Mucosa of descending colon (tissue), 3 donors: Measurements from ENCODE around the gene WDR7. TPM values are rescaled to one million over a fixed set of nuclear protein-coding genes. Genes with fewer than 3 reads are reported as not detected.
A peak's percentile ranks its signal among the peaks of the same experiment; 100 is the strongest.

Source experiments
- ATAC-seq: fragments of 200-7000 bp; cut with Tn5 transposase; one replicate; pipeline ENCODE4 v1.9.1; 2020; ENCODE audit warnings: mild to moderate bottlenecking, moderate library complexity
- DNase-seq, 3 donors: peaks; one replicate each; pipeline ENCODE4 v3.0.0-alpha.2; 2020
- H3K36me3 ChIP-seq: fragments of 200-600 bp; one replicate; pipeline ENCODE4 v1.8.0; 2021; ENCODE audit warnings: low read depth, mild to moderate bottlenecking
- H3K4me1 ChIP-seq: fragments of 200-600 bp; one replicate; pipeline ENCODE4 v1.8.0; 2021; ENCODE audit warnings: low read depth, mild to moderate bottlenecking
- H3K4me3 ChIP-seq: fragments of 200-600 bp; one replicate; pipeline ENCODE4 v1.8.0; 2021; ENCODE audit warnings: mild to moderate bottlenecking
- H3K9me3 ChIP-seq: fragments of 200-600 bp; one replicate; pipeline ENCODE4 v1.8.0; 2021; ENCODE audit warnings: mild to moderate bottlenecking
- intact Hi-C, 2 donors: fragments of 100-400 bp; cut with DNase I in 1 of 2; cut with micrococcal nuclease in 1 of 2; formaldehyde crosslinking; loops; one replicate each; pipeline versions ENCODE4 v1.11.0 to v1.11.1; 2022; cut with DNase I, micrococcal nuclease
- total RNA-seq, 3 donors: library from RNA; stranded (reverse); fragmentation: NEBNext Ultra II Directional in 2 of 3; extraction: Animal tissue kit (Norgen Biotek cat#: 25700) in 2 of 3; gene quantifications; one replicate each; pipeline versions ENCODE4 v1.2.1 to v1.2.4, GENCODE V29; 2021 to 2023
- TF ChIP-seq, protein P1 (sequence below): fragments of 200-600 bp; IDR thresholded peaks from one replicate; pipeline ENCODE4 v1.8.0; 2022; ENCODE audit warnings: antibody characterized with exemption, mild to moderate bottlenecking
- donor health status: DM: no; HTN: no; CAD: no; lungs with moderate emphysema.
- donor health status: DM: no; HTN: no; CAD: no.
- donor health status: DM: no; HTN: yes; CAD: no.

Gene WDR7
- total RNA-seq, 3 donors from 2014 or later = 28.4 to 38.8 (median 29.3) TPM

DNA sequence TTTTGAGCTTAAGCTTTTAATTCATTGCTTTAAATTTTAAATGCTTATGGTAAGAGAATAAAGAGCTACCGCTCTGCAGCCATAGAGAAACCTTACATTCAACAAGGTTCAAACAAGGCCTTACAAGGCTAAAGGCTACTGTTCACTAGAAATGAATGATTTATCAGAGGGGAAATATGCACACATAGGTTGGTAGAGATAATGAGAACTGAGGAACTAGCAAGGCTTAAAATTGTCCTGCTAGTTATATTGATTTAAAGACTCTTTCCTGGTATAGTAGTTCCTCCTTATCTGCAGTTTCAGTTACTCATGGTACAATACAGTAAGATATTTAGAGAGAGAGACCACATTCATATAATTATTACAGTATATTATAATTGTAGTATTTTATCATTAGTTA, 193.4 kb downstream of the WDR7 start:
- intact Hi-C loops = no loop called here
- ATAC-seq (no peak), DNase-seq (no peak)

DNA sequence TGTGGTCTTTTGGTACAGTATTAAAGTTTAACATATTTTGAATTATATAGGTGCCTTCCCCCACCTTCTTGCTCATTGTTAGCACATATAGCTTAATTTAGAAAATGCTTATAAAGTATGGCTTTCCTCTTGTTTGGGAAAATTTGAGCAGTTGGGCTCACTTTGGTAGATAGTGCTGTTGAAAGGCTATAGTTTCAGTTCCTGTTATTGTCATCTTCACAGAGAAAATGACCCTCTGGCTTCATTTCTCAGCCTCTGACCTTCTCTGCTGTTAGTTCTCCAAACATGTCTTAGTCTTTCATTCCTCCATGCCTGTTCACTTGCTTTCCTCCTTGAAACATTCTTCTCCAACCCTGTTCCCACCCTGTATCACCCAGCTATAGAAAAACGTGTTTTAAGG, 200.6 kb downstream of the WDR7 start:
- no peaks in the 10 kb centered on the region for H3K36me3 ChIP-seq
- no peak for DNase-seq
- no peaks in the 10 kb centered on the region for H3K9me3 ChIP-seq
- intact Hi-C loops = no loop called here
- H3K4me3 ChIP-seq = no peak overlapping the region
- TF ChIP-seq, protein P1, sequence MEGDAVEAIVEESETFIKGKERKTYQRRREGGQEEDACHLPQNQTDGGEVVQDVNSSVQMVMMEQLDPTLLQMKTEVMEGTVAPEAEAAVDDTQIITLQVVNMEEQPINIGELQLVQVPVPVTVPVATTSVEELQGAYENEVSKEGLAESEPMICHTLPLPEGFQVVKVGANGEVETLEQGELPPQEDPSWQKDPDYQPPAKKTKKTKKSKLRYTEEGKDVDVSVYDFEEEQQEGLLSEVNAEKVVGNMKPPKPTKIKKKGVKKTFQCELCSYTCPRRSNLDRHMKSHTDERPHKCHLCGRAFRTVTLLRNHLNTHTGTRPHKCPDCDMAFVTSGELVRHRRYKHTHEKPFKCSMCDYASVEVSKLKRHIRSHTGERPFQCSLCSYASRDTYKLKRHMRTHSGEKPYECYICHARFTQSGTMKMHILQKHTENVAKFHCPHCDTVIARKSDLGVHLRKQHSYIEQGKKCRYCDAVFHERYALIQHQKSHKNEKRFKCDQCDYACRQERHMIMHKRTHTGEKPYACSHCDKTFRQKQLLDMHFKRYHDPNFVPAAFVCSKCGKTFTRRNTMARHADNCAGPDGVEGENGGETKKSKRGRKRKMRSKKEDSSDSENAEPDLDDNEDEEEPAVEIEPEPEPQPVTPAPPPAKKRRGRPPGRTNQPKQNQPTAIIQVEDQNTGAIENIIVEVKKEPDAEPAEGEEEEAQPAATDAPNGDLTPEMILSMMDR = no peak
- no peak for ATAC-seq
- no peaks in the 10 kb centered on the region for H3K4me1 ChIP-seq

More for the DNA sequence above, 193.4 kb downstream of the WDR7 start:
- TF ChIP-seq, protein P1 = no peak
- Histone ChIP-seq H3K4me1 (no peaks in the 10 kb centered on the region), H3K4me3 (no peak overlapping the region), H3K36me3 (no peaks in the 10 kb centered on the region), H3K9me3 (no peaks in the 10 kb centered on the region)

DNA sequence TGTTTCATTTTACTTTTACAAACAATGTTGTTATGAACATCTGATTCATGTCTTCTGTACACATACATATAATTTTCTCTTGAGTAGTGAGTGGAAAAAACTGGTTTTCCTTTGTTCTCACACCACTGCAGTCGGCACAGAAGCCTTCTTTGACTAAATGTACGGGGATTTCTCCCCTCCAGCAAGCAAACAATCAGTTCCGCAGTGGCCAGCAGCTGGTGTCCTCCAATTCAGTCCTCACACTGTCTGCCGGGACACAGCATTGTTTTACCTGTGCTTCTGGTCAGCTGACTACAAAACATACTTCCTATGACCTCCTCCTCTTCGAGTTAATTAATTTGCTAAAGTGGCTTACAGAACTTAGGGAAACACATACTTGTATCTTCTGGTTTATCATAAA, 202.8 kb downstream of the WDR7 start:
- no peak overlapping the region for H3K4me3 ChIP-seq
- DNase-seq (no peak), ATAC-seq (no peak)
- TF ChIP-seq, protein P1 = no peak
- intact Hi-C loops = no loop called here
- no peaks in the 10 kb centered on the region for H3K36me3 ChIP-seq
- no peaks in the 10 kb centered on the region for H3K4me1 ChIP-seq
- no peaks in the 10 kb centered on the region for H3K9me3 ChIP-seq

DNA sequence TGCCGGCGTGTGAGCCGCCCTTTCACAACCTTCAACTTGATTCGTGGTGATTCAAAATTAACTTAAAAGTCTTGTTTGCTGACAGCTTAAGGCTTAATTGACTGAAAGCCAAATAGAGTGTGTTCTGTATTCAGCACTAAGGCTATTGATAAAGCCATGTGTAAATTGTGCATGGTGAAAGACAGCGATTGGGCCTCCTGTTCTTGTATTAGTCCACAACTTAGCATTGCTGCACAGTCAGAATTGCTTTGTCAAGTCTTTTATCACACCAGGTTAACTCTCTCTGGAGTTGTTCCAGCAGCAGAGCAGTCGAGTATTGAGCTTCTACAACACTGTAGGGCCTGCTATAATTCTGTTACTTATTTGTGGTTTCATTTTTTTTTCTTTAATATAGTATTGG, 210.1 kb downstream of the WDR7 start:
- TF ChIP-seq, protein P1 = no peak
- Histone ChIP-seq H3K4me3 (no peak overlapping the region), H3K4me1 (no peaks in the 10 kb centered on the region), H3K9me3 (no peaks in the 10 kb centered on the region), H3K36me3 (no peaks in the 10 kb centered on the region)
- ATAC-seq (no peak), DNase-seq (peak in 1 of 3 donors; percentile 6)
- intact Hi-C loops = no loop called here

DNA sequence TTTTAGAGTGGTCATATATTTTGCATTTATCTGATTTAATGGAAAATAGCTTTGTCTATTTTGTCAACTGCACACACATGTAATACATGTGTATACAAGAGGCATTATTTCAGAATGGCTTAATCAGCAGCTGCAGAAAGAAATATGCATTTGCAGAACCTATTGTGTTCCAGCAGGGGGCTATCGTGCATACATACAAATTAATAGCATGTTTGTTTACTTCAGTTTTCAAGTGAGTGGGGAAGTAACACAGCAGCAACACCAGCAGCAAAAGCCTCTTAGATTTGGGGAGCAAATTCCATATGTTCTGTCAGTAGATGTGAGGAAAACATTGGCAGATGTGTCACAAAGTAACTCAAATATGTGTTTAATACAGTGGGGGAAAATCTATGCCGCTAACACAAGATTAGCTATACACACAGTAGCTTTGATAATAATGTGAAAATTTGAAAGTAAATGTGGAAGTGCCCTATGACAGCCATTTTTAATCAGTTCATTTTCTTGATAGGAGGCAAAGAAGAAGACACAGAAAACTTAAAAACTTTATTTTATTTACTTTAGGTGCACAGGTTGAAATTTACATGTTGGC, 218.1 kb downstream of the WDR7 start:
- intact Hi-C loops = no loop called here

More for the DNA sequence above, 218.1 kb downstream of the WDR7 start:
- H3K36me3 ChIP-seq = no peaks in the 10 kb centered on the region
- no peaks in the 10 kb centered on the region for H3K9me3 ChIP-seq
- TF ChIP-seq, protein P1 = peak; percentile 18
- H3K4me1 ChIP-seq = no peaks in the 10 kb centered on the region
- ATAC-seq (peak; percentile 58), DNase-seq (peak in 1 of 3 donors; percentile 10)
- no peak overlapping the region for H3K4me3 ChIP-seq
